ENCODE measurements around the gene SDSL. TPM values are rescaled to one million over a fixed set of nuclear protein-coding genes. Genes with fewer than 3 reads are reported as not detected.

The SDSL gene
- total RNA-seq, 6 experiments from 2014 or later, result 25.5 to 85.7 (median 32.3) TPM

GRCh38 chr12:113392520-113392919 is 29.7 kb upstream of the SDSL start:
- Histone ChIP-seq H3K36me3 (peaks cover 0 to 25% (median 9%) of the 10 kb centered on the region in 4 donors), H3K9me3 (no peaks in the 10 kb centered on the region), H3K27me3 (no peaks in the 10 kb centered on the region), H3K4me1 (no peaks in the 10 kb centered on the region), H3K27ac (peak overlapping the region in 1 of 3 donors; percentile 6), H3K4me3 (no peak overlapping the region)
- DNase-seq (peak in 1 of 3 donors; percentile 71), ATAC-seq (peak in 3 of 4 donors; percentile 2 to 43 (median 8))
- TF ChIP-seq CTCF (IDR thresholded peaks at IDR 0.05) (no peak), POLR2A (IDR thresholded peaks at IDR 0.05) (no peak)
- intact Hi-C loops (cut with DNase I), result no loop called here
- 100% methylated on average over 1 of the region's 7 CpGs for WGBS (ENCODE audit: insufficient coverage, low coverage, low lambda C conversion rate, missing lambda C conversion rate)

GRCh38 chr12:113392988-113393579 is 29.1 kb upstream of the SDSL start:
- TF ChIP-seq CTCF (IDR thresholded peaks at IDR 0.05) (no peak), POLR2A (IDR thresholded peaks at IDR 0.05) (peak; percentile 22)
- ATAC-seq (peak; percentile 29 to 77 (median 36)), DNase-seq (peak; percentile 77 to 92 (median 88))
- Histone ChIP-seq H3K27ac (peak overlapping the region in 1 of 3 donors; percentile 32), H3K27me3 (no peaks in the 10 kb centered on the region), H3K4me1 (no peaks in the 10 kb centered on the region), H3K4me3 (no peak overlapping the region), H3K9me3 (no peaks in the 10 kb centered on the region), H3K36me3 (peaks cover 0 to 31% (median 12%) of the 10 kb centered on the region in 4 donors)
- intact Hi-C loops (cut with DNase I), result no loop called here
- WGBS (ENCODE audit: insufficient coverage, low coverage, low lambda C conversion rate, missing lambda C conversion rate), result 60% methylated on average over 1 of the region's 17 CpGs

GRCh38 chr12:113393749-113394148 is 28.4 kb upstream of the SDSL start:
- DNase-seq, result peak in 1 of 3 donors; percentile 64
- H3K9me3 ChIP-seq, result no peaks in the 10 kb centered on the region
- intact Hi-C loops (cut with DNase I), result no loop called here
- TF ChIP-seq POLR2A (IDR thresholded peaks at IDR 0.05), result no peak
- TF ChIP-seq CTCF (IDR thresholded peaks at IDR 0.05), result no peak
- peaks cover 0 to 37% (median 16%) of the 10 kb centered on the region in 4 donors for H3K36me3 ChIP-seq
- no peaks in the 10 kb centered on the region for H3K27me3 ChIP-seq
- 81% methylated on average over 3 of the region's 5 CpGs for WGBS (ENCODE audit: insufficient coverage, low coverage, low lambda C conversion rate, missing lambda C conversion rate)
- ATAC-seq, result peak in 2 of 4 donors; percentile 0
- H3K4me1 ChIP-seq, result no peaks in the 10 kb centered on the region
- H3K4me3 ChIP-seq, result no peak overlapping the region
- H3K27ac ChIP-seq, result peak overlapping the region in 1 of 3 donors; percentile 32

GRCh38 chr12:113395119-113395518 is 27.1 kb upstream of the SDSL start:
- no peaks in the 10 kb centered on the region for H3K9me3 ChIP-seq
- TF ChIP-seq CTCF (IDR thresholded peaks at IDR 0.05), result no peak
- TF ChIP-seq POLR2A (IDR thresholded peaks at IDR 0.05), result peak; percentile 43
- peaks cover 0 to 50% (median 24%) of the 10 kb centered on the region in 4 donors for H3K36me3 ChIP-seq
- no peak overlapping the region for H3K4me3 ChIP-seq
- H3K27me3 ChIP-seq, result no peaks in the 10 kb centered on the region
- H3K27ac ChIP-seq, result no peak overlapping the region
- ATAC-seq (peak in 1 of 4 donors; percentile 0), DNase-seq (no peak)
- intact Hi-C loops (cut with DNase I), result no loop called here
- WGBS (ENCODE audit: insufficient coverage, low coverage, low lambda C conversion rate, missing lambda C conversion rate), result no CpG with 5 or more reads among the region's 5 CpGs
- H3K4me1 ChIP-seq, result no peaks in the 10 kb centered on the region
